K562 (cell line): ENCODE results near the gene DNAJC1. TPM values are rescaled to one million over a fixed set of nuclear protein-coding genes. Genes with fewer than 3 reads are reported as not detected.

Experiments
- CHAMP1 ChIP-seq: fragments of 450-650 bp; IDR thresholded peaks from 2 replicates; pipeline ENCODE4 v1.6.1; 2016; ENCODE audit warnings: mild to moderate bottlenecking
- CREM ChIP-seq: IDR thresholded peaks from 2 replicates; pipeline ENCODE4 v1.6.1; 2014; ENCODE audit warnings: antibody characterized with exemption, low read depth
- HNRNPH1 ChIP-seq: fragments of 200-400 bp; formaldehyde crosslinking; optimal IDR thresholded peaks from 2 replicates; pipeline ENCODE3; 2017; ENCODE audit warnings: low read depth, mild to moderate bottlenecking, low read length, moderate library complexity
- JUN ChIP-seq, 2 experiments: sonication (generic) in 1 of 2; formaldehyde crosslinking in 1 of 2; IDR thresholded peaks; 2 replicates each; pipeline versions ENCODE4 v1.6.1 to v1.8.0; 2012 to 2022; ENCODE audit warnings: borderline replicate concordance in 2 of 2, mild to moderate bottlenecking in 2 of 2, improper control_type of control experiment in 1 of 2, low read depth in 1 of 2, low read length in 1 of 2, missing genetic modification reagents in 1 of 2
- MTA3 ChIP-seq: fragments of 450-650 bp; formaldehyde crosslinking; IDR thresholded peaks from 2 replicates; pipeline ENCODE4 v1.6.1; 2017; ENCODE audit warnings: mild to moderate bottlenecking, borderline replicate concordance
- PYGO2 ChIP-seq: fragments of 450-650 bp; IDR thresholded peaks from 2 replicates; pipeline ENCODE4 v1.6.1; 2016; ENCODE audit warnings: mild to moderate bottlenecking, missing genetic modification characterization, moderate library complexity, missing compliant biosample characterization
- RBM14 ChIP-seq: fragments of 200-400 bp; formaldehyde crosslinking; IDR thresholded peaks from 2 replicates; pipeline ENCODE4 v1.6.1; 2018; ENCODE audit warnings: low read depth, mild to moderate bottlenecking, low read length, moderate library complexity, borderline replicate concordance; ENCODE audit not compliant: insufficient read depth
- SP1 ChIP-seq: sonication (generic); formaldehyde crosslinking; IDR thresholded peaks from 2 replicates; pipeline ENCODE4 v1.8.1; 2022; ENCODE audit warnings: mild to moderate bottlenecking, missing genetic modification reagents
- STAT5A ChIP-seq: IDR thresholded peaks from 2 replicates; pipeline ENCODE4 v1.6.1; 2012; ENCODE audit warnings: low read length, inconsistent platforms, borderline replicate concordance
- THRAP3 ChIP-seq: fragments of 450-650 bp; IDR thresholded peaks from 2 replicates; pipeline ENCODE4 v1.6.1; 2016; ENCODE audit warnings: mild to moderate bottlenecking, inconsistent platforms, borderline replicate concordance
- ZBTB43 ChIP-seq: sonication (generic); formaldehyde crosslinking; IDR thresholded peaks from 2 replicates; pipeline ENCODE4 v1.8.0; 2023; ENCODE audit warnings: mild to moderate bottlenecking, missing genetic modification reagents
- ZBTB8A ChIP-seq: fragments of 450-650 bp; IDR thresholded peaks from 2 replicates; pipeline ENCODE4 v1.6.1; 2018; ENCODE audit warnings: mild to moderate bottlenecking, moderate library complexity; ENCODE audit not compliant: partially characterized antibody
- ZHX1 ChIP-seq: fragments of 150-350 bp; conservative IDR thresholded peaks from 2 replicates; pipeline ENCODE4 v1.6.1; 2014; ENCODE audit warnings: low read length
- ZNF79 ChIP-seq: fragments of 250-450 bp; sonication (Bioruptor Pico); IDR thresholded peaks from 2 replicates; pipeline ENCODE4 v1.4.0; 2020; ENCODE audit warnings: low read depth, mild to moderate bottlenecking, moderate library complexity
- polyA plus RNA-seq, 8 experiments: library from polyadenylated mRNA; depleted of rRNA in 4 of 8; stranded (reverse) in 5 of 8; unstranded in 3 of 8; fragments of >200 nt; fragmentation: Nextera tagmentation in 2 of 8; fragmentation: Illumina TruSeq in 1 of 8; extraction: Ambion mirVana in 2 of 8; extraction: Trizol in 1 of 8; gene quantifications; 2 replicates each; pipeline versions ENCODE4 v1.2.1 to v1.2.3, GENCODE V29; 2011 to 2014; ENCODE audit warnings: inconsistent platforms in 1 of 8, missing spikeins in 1 of 8
- total RNA-seq, 7 experiments: library from RNA; depleted of rRNA in 6 of 7; stranded (reverse); fragments of >200 nt in 6 of 7; fragmentation: Illumina TruSeq in 2 of 7; extraction: Trizol in 2 of 7; gene quantifications; 2 replicates each; pipeline versions ENCODE4 v1.2.1 to v1.2.3, GENCODE V29; 2011 to 2021; ENCODE audit warnings: low replicate concordance in 1 of 7
- TF ChIP-seq, protein P1 (sequence below): sonication (generic); formaldehyde crosslinking; IDR thresholded peaks from 2 replicates; pipeline ENCODE4 v1.8.1; 2022; ENCODE audit warnings: missing genetic modification reagents
- TF ChIP-seq, protein P2 (sequence below): fragments of 250-450 bp; sonication (Bioruptor Pico); IDR thresholded peaks from 2 replicates; pipeline ENCODE4 v1.8.0; 2022; ENCODE audit warnings: inconsistent platforms

The DNAJC1 gene
- total and polyA plus RNA-seq, 9 of the 15 experiments (the other 6 are each of a cell fraction or from before 2014, with no cell fraction given), result 5.4 to 77.6 (median 40.3) TPM

GRCh38 chr10:21961847-21962246, 41.7 kb downstream of the DNAJC1 start (continued):
- TF ChIP-seq THRAP3, result no peak
- no peak; the same call in 1 of the 2 replicates for TF ChIP-seq MTA3
- TF ChIP-seq, protein P1, sequence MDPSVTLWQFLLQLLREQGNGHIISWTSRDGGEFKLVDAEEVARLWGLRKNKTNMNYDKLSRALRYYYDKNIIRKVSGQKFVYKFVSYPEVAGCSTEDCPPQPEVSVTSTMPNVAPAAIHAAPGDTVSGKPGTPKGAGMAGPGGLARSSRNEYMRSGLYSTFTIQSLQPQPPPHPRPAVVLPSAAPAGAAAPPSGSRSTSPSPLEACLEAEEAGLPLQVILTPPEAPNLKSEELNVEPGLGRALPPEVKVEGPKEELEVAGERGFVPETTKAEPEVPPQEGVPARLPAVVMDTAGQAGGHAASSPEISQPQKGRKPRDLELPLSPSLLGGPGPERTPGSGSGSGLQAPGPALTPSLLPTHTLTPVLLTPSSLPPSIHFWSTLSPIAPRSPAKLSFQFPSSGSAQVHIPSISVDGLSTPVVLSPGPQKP, result no peak
- no peak for TF ChIP-seq ZHX1
- no peak for TF ChIP-seq RBM14
- no peak for TF ChIP-seq ZBTB8A
- no peak for TF ChIP-seq PYGO2
- TF ChIP-seq HNRNPH1, result no peak
- no peak; the same call in 1 of the 2 replicates for TF ChIP-seq STAT5A
- TF ChIP-seq ZNF79, result no peak
- TF ChIP-seq JUN (IDR thresholded peaks at IDR 0.05; ENCODE audit: borderline replicate concordance, low read depth, low read length), result peak; percentile 36; the same call in 1 of the 2 replicates
- TF ChIP-seq JUN (CRISPR knock-in tag; IDR thresholded peaks at IDR 0.05; ENCODE audit: borderline replicate concordance), result no peak
- TF ChIP-seq, protein P2, sequence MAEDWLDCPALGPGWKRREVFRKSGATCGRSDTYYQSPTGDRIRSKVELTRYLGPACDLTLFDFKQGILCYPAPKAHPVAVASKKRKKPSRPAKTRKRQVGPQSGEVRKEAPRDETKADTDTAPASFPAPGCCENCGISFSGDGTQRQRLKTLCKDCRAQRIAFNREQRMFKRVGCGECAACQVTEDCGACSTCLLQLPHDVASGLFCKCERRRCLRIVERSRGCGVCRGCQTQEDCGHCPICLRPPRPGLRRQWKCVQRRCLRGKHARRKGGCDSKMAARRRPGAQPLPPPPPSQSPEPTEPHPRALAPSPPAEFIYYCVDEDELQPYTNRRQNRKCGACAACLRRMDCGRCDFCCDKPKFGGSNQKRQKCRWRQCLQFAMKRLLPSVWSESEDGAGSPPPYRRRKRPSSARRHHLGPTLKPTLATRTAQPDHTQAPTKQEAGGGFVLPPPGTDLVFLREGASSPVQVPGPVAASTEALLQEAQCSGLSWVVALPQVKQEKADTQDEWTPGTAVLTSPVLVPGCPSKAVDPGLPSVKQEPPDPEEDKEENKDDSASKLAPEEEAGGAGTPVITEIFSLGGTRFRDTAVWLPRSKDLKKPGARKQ (CRISPR knock-in tag), result no peak
- peak; percentile 96 for TF ChIP-seq CHAMP1
- 0 out of 2 replicates have a peak, but pooled peaks have one; percentile 24 for TF ChIP-seq CREM
- TF ChIP-seq SP1 (CRISPR knock-in tag), result no peak
- TF ChIP-seq ZBTB43, result no peak
